NCI-H187 treated with DMSO at 0.1 percent for 48 hours (cell line): ENCODE data around the gene EVI2B.
"Not testable (repeated sequence)": the region's sequence is repeated elsewhere in the genome, so short reads cannot be mapped to it uniquely, and the experiment has no call there.

Experiments used
- DNase-seq: peaks from one replicate; lab custom pipeline; 2025; lab: John Stamatoyannopoulos, UW

The EVI2B gene

GRCh38 chr17:31269036-31269577, 44.7 kb downstream of the EVI2B start:
- DNase-seq: no peak

DNA sequence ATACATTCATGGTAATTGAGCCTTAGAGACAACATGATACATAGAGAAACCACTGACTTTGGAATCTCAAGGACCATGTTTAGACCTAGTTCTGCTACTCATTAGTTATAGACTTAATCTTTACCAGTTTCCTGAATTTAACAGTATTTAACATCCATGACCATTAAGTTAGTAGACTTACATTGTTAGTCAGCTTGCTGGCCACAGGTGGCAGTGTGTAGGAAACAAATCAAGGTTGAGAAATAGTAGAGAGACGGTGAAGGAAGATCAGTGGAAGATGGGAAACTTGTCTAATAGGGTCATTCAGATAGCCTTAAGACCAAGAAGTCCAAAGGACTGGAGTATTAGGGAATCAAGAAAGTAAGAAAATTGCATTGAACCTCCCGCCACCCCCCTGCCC, 47.8 kb downstream of the EVI2B start:
- DNase-seq: no peak

DNA sequence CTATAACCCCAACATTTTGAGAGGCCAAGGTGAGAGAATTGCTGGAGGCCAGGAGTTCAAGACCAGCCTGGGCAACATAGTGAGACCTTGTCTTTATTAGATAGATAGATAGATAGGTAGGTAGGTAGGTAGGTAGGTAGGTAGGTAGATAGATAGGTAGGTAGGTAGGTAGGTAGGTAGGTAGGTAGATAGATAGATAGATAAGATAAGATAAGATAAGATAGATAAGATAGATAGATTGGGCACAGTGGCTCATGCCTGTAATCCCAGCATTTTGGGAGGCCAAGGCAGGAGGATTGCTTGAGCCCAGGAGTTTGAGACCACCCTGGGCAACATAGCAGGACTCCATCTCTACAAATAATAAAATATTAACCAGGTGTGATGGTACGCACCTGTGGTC, 50.9 kb downstream of the EVI2B start:
- not testable (repeated sequence) for DNase-seq

DNA sequence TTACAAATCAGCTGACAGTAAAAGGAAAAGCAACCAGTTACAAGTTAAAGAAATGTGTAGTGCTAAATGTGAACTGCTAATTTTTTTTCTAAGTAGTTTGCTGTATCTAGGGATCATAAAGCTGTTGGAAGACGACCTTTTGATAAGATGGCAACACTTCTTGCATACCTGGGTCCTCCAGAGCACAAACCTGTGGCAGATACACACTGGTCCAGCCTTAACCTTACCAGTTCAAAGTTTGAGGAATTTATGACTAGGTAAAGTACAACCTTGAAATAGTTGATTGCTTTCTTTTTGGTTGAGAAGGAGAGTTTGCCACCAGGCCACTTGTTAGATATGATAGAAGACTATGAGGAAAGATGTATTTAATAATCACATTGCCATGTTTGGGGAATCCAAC, 52.3 kb downstream of the EVI2B start:
- no peak for DNase-seq

- DNase-seq: no peak
These were observed 53.7 kb downstream of the EVI2B start for GRCh38 chr17:31260151-31260550.

DNA sequence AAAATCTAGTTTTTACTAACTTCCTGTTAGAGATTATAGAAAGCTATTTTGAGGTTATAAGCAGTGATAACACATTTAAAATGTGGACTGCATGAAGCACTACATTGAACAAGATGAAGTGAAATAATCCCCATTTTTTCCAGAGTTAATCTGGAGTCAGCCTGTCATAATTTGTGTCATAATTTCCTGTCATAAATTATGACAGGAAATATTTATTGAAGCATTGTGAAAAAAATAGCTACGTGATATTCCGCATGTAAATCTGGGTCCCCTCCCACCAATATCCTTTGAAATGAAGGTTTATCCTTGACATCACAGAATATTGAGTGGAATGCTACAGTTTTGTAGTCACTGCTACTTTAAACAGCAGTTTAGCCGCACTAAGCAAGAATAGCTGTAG, 56.9 kb downstream of the EVI2B start:
- no peak for DNase-seq

DNA sequence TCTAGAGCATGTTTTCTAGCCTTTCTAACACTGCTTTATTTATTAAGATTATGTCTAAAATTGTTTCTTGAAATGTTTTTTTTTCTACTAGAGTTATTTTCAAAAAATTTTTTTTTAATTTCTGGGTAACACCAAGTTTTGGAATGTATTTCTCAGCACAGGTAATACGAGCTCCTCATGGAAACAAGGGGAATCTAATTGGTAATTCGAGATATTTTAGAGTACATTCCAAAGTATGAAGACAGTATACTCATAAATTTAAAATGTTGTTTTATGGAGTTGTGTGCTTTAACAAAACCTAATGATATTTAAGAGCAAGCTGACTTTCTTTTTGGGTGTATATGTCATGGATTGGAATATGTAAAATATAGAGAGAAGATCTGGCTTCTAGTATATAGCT, 59.2 kb downstream of the EVI2B start:
- no peak for DNase-seq
